COLO668 (cell line): ENCODE results near the gene TOM1.

ENCODE experiments used
- DNase-seq: peaks from one replicate; lab custom pipeline; 2025; ENCODE audit not compliant: unreplicated experiment; lab: John Stamatoyannopoulos, UW

Gene TOM1

GRCh38 chr22:35367331-35367886, 67.7 kb downstream of the TOM1 start:
- no peak for DNase-seq

- DNase-seq, result no peak
Observed at GRCh38 chr22:35368386-35368785, 68.7 kb downstream of the TOM1 start.

DNA sequence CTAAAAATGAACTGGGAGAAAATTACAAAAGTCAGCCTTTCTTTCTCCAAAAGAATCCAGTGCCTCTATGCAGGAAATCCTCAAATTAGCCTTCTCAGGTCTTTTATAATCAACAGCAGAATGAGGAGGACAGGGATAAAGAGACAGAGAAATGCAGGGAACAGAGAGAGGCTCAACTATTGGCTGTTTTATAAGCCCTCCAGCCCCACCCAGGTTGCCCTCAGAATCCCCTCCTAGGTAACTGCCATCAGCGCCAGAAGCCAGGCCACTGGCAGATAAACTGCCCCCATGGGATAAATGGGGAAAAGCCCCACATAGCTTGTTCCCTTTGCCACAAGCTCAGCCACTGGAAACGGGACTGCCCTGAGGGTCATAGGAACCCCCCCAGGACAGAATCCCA, 70.3 kb downstream of the TOM1 start:
- no peak for DNase-seq

GRCh38 chr22:35373781-35374180, 74.1 kb downstream of the TOM1 start:
- no peak for DNase-seq

DNA sequence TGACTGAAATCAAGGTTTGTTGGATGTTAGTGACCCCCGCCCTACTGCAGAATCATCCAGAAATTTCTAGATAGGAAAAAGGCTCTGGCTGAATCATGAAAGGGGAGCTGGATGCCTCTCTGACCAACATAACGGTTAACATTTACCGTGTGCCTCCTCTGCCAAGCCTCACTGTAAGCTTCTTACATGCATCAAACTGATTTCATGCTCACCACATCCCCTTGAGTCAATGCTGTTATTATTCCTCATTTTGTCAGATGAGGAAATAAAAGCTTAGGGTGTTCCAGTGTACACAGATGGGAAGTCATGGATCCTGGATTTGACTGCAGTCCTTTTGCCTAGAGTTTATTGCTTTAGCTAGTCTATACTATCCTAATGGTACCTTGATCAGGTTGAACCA, 75.3 kb downstream of the TOM1 start:
- no peak for DNase-seq

- no peak for DNase-seq
Observed at GRCh38 chr22:35375526-35375925, 75.8 kb downstream of the TOM1 start.

GRCh38 chr22:35376728-35377472, 77.2 kb downstream of the TOM1 start:
- DNase-seq, result peak; percentile 74

DNA sequence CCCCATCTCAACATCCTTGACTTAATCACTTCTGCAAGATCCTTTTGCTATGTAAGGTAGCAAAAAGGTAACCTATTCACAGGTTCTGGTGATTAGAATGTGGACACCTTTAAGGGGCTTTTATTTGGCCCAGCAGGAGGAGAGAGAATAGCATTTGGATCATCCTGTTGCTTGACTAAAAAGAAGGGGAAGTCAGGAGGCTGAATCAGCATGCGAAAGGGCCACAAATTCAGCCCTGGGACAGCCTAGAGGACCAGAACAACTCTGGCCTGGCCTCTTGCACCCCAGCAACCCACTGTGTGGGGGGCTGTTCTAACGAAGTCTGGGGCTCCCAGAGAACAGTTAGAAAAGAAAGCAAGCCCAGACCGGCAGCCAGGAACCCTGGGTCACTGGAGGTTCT, 78.0 kb downstream of the TOM1 start:
- DNase-seq, result no peak

- DNase-seq, result no peak
Observed at GRCh38 chr22:35378621-35379020, 78.9 kb downstream of the TOM1 start.

GRCh38 chr22:35379146-35379993, 79.7 kb downstream of the TOM1 start:
- no peak for DNase-seq

DNA sequence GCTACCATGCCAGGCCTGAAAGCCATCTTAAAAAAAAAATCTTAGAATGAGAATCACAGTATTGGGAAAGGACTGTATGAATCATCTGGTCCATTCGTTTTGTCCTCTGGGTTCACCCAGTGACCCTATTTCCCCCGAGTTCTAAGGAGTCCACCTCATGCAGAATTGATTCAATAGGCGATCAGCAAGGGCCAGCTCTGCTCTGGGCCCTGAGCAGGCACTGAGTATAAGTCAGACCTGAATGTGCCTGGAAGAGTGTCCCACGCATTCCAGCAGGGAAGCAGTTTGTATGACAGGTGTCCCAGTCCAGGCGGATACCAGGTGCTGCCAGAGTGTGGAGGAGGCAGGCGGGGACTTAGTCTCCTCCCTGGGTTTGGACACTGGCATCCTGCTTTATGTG, 80.3 kb downstream of the TOM1 start:
- DNase-seq, result no peak

GRCh38 chr22:35380537-35381423, 81.1 kb downstream of the TOM1 start, which contains the start of gene HMOX1:
Gene HMOX1, plus strand, starts transcription at chr22:35381096. Its CDS starts 78 bp downstream, at chr22:35381174.
- peak; percentile 86 for DNase-seq

DNA sequence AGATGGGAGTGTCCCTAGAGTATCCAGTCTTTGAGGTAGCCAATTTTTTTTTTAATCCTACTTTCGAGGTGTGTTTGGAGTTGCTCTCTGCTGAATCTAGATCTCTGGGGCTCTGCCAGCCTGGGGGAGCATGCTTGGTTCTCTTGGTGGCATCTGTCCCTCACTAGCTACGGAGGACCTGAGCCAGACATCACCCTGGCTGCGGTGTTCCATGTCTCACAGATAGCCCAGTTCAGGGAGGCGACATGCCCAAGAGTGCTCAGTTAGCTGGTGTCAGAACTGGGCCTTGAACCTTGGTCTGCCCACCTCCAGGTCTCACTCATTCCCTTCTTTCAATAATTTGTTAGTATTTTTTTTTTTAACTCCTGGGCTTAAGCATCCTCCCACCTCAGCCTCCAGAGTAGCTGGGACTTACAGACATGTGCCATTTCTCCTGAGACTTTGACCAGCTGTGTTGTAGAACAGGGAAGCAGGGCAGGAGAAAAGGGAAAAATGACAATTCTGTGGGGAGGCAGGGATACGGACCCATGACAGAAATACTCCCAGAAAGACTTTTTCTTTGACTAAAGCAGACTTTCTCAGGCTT, 81.8 kb downstream of the TOM1 start:
- no peak for DNase-seq

DNA sequence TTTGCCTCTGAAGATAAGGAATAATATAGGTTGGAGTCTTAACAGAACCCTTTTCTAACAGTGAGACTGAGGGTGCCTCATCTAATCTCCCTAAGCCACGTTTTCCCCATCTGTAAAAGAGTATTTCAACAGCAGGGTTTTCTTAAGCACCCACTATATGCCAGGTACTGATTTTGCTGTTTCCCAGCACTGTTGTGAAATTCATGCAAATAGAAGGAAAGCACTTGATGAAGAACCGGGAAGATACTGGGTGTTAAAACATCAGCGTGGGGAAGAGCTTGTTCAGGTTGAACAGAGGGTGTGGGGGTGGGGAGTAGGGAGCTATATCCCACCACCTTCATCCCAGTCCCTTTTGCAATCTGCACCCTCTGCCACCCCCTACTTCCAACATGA, 84.0 kb downstream of the TOM1 start:
- no peak for DNase-seq

DNA sequence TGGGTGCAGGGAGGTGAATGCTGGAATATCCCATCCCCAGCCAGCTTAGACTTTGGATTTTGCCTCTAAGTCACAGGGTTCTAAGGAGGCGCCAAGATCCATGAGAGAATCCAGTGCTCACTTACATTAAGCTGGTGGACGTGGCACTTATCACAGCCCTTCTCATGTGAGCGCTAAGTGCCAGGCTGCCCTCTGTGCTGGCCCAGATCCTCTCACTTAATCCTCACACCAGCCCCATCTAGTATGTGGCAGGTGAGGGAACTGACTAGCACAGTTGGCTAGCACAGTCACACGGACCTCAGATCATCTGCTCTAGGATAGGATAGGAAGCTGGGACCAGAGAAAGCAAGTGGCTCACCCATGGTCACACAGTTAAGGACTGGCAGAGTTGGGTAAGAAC, 84.8 kb downstream of the TOM1 start:
- DNase-seq, result no peak

DNA sequence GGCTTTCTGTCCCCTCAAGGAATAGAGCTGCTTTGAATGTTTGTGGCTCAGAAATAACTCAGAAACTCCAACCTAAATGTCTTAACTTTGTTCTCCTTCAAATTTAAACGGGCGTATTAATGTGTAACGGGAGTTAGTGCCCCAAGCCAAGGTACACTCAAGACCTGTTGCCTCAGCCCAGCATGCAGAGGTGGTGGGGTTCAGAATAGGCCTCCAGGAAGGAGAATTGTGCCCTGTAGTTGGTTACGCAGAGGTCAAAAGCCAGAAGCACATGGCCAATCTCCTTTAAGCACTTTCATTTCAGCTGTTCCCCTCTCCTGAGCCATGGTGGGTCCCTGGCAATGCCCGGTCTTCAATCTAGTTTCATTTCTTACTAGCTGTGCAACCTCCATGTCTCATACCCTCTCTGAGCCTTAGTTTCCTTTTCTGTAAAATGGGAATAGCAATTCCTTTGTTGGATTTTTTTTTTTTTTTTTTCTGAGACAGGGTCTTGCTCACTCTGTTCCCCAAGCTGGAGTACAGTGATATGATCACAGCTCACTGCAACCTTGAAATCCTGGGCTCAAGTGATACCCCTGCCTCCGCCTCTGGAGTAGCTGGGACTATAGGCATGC, 85.4 kb downstream of the TOM1 start:
- no peak for DNase-seq

DNA sequence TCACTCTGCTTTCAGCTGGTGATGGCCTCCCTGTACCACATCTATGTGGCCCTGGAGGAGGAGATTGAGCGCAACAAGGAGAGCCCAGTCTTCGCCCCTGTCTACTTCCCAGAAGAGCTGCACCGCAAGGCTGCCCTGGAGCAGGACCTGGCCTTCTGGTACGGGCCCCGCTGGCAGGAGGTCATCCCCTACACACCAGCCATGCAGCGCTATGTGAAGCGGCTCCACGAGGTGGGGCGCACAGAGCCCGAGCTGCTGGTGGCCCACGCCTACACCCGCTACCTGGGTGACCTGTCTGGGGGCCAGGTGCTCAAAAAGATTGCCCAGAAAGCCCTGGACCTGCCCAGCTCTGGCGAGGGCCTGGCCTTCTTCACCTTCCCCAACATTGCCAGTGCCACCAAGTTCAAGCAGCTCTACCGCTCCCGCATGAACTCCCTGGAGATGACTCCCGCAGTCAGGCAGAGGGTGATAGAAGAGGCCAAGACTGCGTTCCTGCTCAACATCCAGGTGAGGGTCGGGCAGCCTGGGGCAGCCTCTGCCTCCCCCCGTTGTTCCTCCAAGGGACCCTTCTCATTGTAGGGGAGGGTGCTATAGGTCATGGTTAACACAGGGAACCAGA, 87.1 kb downstream of the TOM1 start:
- no peak for DNase-seq

DNA sequence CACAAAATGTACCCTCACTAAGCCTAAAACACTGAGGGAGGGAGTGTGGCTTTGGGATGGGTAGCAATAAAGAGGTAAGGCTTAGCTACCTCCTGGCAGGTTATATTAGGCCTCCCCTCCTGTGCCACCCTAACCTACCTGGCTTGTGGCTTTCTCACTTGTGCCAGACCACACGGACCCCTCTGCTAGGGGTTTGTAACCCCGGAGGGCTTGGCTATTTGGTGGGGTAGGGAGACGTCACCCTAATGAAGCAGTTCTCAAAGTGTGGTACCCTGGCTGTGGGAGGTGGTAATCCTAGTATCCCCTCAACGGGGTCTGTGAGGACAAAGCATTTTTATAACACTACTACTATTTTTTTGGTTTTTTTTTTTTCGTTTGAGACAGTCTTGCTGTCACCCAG, 91.2 kb downstream of the TOM1 start:
- no peak for DNase-seq

GRCh38 chr22:35392357-35392756, 92.7 kb downstream of the TOM1 start:
- DNase-seq, result no peak
